ENCODE measurements around the gene SLC12A6. TPM values are rescaled to one million over a fixed set of nuclear protein-coding genes. Genes with fewer than 3 reads are reported as not detected.

SLC12A6 gene
- polyA plus RNA-seq, 1 experiment, result 19.1 TPM

- Histone ChIP-seq H3K9me3 (ENCODE audit: control insufficient read depth, insufficient read depth, low read length) (no peaks in the 10 kb centered on the region; the same call in 1 of the 2 replicates), H3K27ac (ENCODE audit: low read depth, low read length) (no peak overlapping the region), H3K4me3 (ENCODE audit: low read depth, low read length) (no peak overlapping the region), H3K27me3 (ENCODE audit: control insufficient read depth, insufficient read depth, low read length) (no peaks in the 10 kb centered on the region)
- TF ChIP-seq CTCF (IDR thresholded peaks at IDR 0.05; ENCODE audit: low read depth, low read length), result no peak
- ChIA-PET POLR2A (no interaction called here), CTCF (no interaction called here)
- DNase-seq (ENCODE audit: low read depth, low spot score), result no peak
These were observed 151.9 kb downstream of the SLC12A6 start for GRCh38 chr15:34185666-34186065.

- Histone ChIP-seq H3K4me3 (ENCODE audit: low read depth, low read length) (no peak overlapping the region), H3K27me3 (ENCODE audit: control insufficient read depth, insufficient read depth, low read length) (no peaks in the 10 kb centered on the region), H3K27ac (ENCODE audit: low read depth, low read length) (no peak overlapping the region), H3K9me3 (ENCODE audit: control insufficient read depth, insufficient read depth, low read length) (no peaks in the 10 kb centered on the region; the same call in 1 of the 2 replicates)
- no peak for DNase-seq (ENCODE audit: low read depth, low spot score)
- POLR2A ChIA-PET, result no interaction called here
- CTCF ChIA-PET, result no interaction called here
- TF ChIP-seq CTCF (IDR thresholded peaks at IDR 0.05; ENCODE audit: low read depth, low read length), result no peak
These were observed 154.6 kb downstream of the SLC12A6 start for GRCh38 chr15:34182942-34183341.

Small RNA genes lying within 50 kb of the gene (small RNA-seq; reads per million reads assigned to genes)
- gene MIR1233-1 (ENCODE audit: insufficient read length, low read depth), result not detected
- gene RF00019 (ENCODE audit: insufficient read length, low read depth), result not detected

Other genes with a start within 250 kb of the SLC12A6 start
- gene EMC7, start 235.9 kb downstream of the SLC12A6 start, polyA plus RNA-seq (2011; rRNA removed), result 86.9 and 116 TPM in 2 replicates
- gene PGBD4, start 235.7 kb downstream of the SLC12A6 start, polyA plus RNA-seq (2011; rRNA removed), result 1.6 and 2.2 TPM in 2 replicates
- 25.2 and 46.6 TPM in 2 replicates for gene KATNBL1, start 127.7 kb downstream of the SLC12A6 start, polyA plus RNA-seq (2011; rRNA removed)
- gene EMC4, start 112.8 kb downstream of the SLC12A6 start, polyA plus RNA-seq (2011; rRNA removed), result 84.1 and 89.4 TPM in 2 replicates
- 262 and 363 TPM in 2 replicates for gene NOP10, start 5.4 kb upstream of the SLC12A6 start, polyA plus RNA-seq (2011; rRNA removed)
- gene NUTM1, start 5.5 kb upstream of the SLC12A6 start, polyA plus RNA-seq (2011; rRNA removed), result not detected in 2 replicates
- gene LPCAT4, start 29.4 kb upstream of the SLC12A6 start, polyA plus RNA-seq (2011; rRNA removed), result 20.4 and 23.2 TPM in 2 replicates
- 6.4 and 7.2 TPM in 2 replicates for gene GOLGA8A, start 100.0 kb upstream of the SLC12A6 start, polyA plus RNA-seq (2011; rRNA removed)
- 21.3 and 25.6 TPM in 2 replicates for gene GOLGA8B, start 245.9 kb upstream of the SLC12A6 start, polyA plus RNA-seq (2011; rRNA removed)

All from AG04450 (cell line).